Kidney (tissue), 14 donors: ENCODE data around the gene NT5DC3. TPM values are rescaled to one million over a fixed set of nuclear protein-coding genes. Genes with fewer than 3 reads are reported as not detected.

Source experiments
- DNase-seq, 5 donors: peaks; one replicate each; pipeline ENCODE4 v3.0.0-alpha.2; 2013 to 2020
- FAIRE-seq: peaks from 2 replicates; lab custom pipeline; 2012; peaks lifted over from hg19 to GRCh38; lab: Jason Lieb, UNC
- H3K27ac ChIP-seq, 2 donors: one replicate each; pipeline ENCODE4 v1.7.0; 2013; ENCODE audit warnings: low read depth in 2 of 2, low read length in 2 of 2, inconsistent platforms in 1 of 2
- H3K27me3 ChIP-seq: one replicate; pipeline ENCODE4 v1.7.1; 2013; ENCODE audit warnings: low read length, inconsistent platforms; ENCODE audit not compliant: control insufficient read depth, insufficient read depth
- H3K36me3 ChIP-seq, 3 donors: one replicate each; pipeline versions ENCODE4 v1.7.0 to v1.7.1; 2013; ENCODE audit warnings: low read length in 3 of 3, control low read depth in 1 of 3, inconsistent platforms in 1 of 3; ENCODE audit not compliant: insufficient read depth in 3 of 3, control insufficient read depth in 2 of 3
- H3K4me1 ChIP-seq, 3 donors: one replicate each; pipeline versions ENCODE4 v1.7.0 to v1.7.1; 2013; ENCODE audit warnings: low read length in 3 of 3, inconsistent platforms in 1 of 3, low read depth in 1 of 3; ENCODE audit not compliant: control insufficient read depth in 2 of 3, insufficient read depth in 2 of 3
- H3K4me3 ChIP-seq, 3 donors: one replicate each; pipeline versions ENCODE4 v1.7.0 to v1.8.1; 2013; ENCODE audit warnings: low read length in 3 of 3, control low read depth in 1 of 3, inconsistent platforms in 1 of 3
- H3K9ac ChIP-seq, 3 donors: one replicate each; pipeline versions ENCODE4 v1.7.0 to v1.7.1; 2013; ENCODE audit warnings: low read length in 3 of 3, control low read depth in 1 of 3, inconsistent platforms in 1 of 3
- H3K9me3 ChIP-seq, 3 donors: one replicate each; pipeline versions ENCODE4 v1.7.0 to v1.7.1; 2013; ENCODE audit warnings: low read length in 3 of 3, control low read depth in 1 of 3, inconsistent platforms in 1 of 3; ENCODE audit not compliant: control insufficient read depth in 2 of 3, insufficient read depth in 1 of 3
- CTCF ChIP-seq: IDR thresholded peaks from 3 replicates; pipeline ENCODE4 v1.5.1; 2012; ENCODE audit warnings: mild to moderate bottlenecking, moderate library complexity, borderline replicate concordance; ENCODE audit not compliant: insufficient read depth; ENCODE audit errors: extremely low read depth
- intact Hi-C: fragments of 100-400 bp; cut with DNase I; formaldehyde crosslinking; loops from one replicate; pipeline ENCODE4 v1.11.1; 2022
- polyA plus RNA-seq: library from polyadenylated mRNA; stranded (reverse); fragments of 350-450 nt; fragmentation: Illumina TruSeq; extraction: RNeasy Lipid Tissue Mini Kit (QIAGEN cat#74804); gene quantifications from one replicate; pipeline ENCODE4 v1.2.3, GENCODE V29; 2014; ENCODE audit warnings: low read depth, low replicate concordance; ENCODE audit not compliant: insufficient read depth
- total RNA-seq: library from RNA; stranded (reverse); fragmentation: NEBNext Ultra II Directional; extraction: Animal tissue kit (Norgen Biotek cat#: 25700); gene quantifications from one replicate; pipeline ENCODE4 v1.2.1, GENCODE V29; 2021
- donor health status: control.
- donor health status: control.
- donor health status: control.
- donor health status: control.
- donor health status: control.
- donor health status: DM: yes; HTN: yes; CAD: no.
- donor health status: Normal renal cell carcinoma (clear cell type).

Gene NT5DC3
- total and polyA plus RNA-seq, 2 donors from 2014 or later: 1.1 to 7.8 TPM

GRCh38 chr12:103783744-103784664 is 57.0 kb downstream of the NT5DC3 start:
- H3K4me3 ChIP-seq: no peak overlapping the region
- H3K9ac ChIP-seq: no peak overlapping the region
- peak overlapping the region in 1 of 2 donors; percentile 50 for H3K27ac ChIP-seq
- FAIRE-seq (no peak), DNase-seq (peak in 4 of 5 donors; percentile 37 to 56 (median 44))
- no peaks in the 10 kb centered on the region for H3K36me3 ChIP-seq
- peak; percentile 29 for TF ChIP-seq CTCF
- no peaks in the 10 kb centered on the region for H3K9me3 ChIP-seq
- peaks cover 4 to 14% (median 8%) of the 10 kb centered on the region in 3 donors for H3K4me1 ChIP-seq
- intact Hi-C loops: no loop called here
- H3K27me3 ChIP-seq: no peaks in the 10 kb centered on the region

GRCh38 chr12:103782399-103782798 is 58.6 kb downstream of the NT5DC3 start:
- Histone ChIP-seq H3K9me3 (no peaks in the 10 kb centered on the region), H3K27ac (no peak overlapping the region), H3K4me1 (peaks cover 4 to 14% (median 8%) of the 10 kb centered on the region in 3 donors), H3K36me3 (no peaks in the 10 kb centered on the region), H3K27me3 (no peaks in the 10 kb centered on the region), H3K4me3 (no peak overlapping the region), H3K9ac (no peak overlapping the region)
- FAIRE-seq: no peak
- TF ChIP-seq CTCF: no peak
- no peak for DNase-seq
- intact Hi-C loops: no loop called here

- Histone ChIP-seq H3K9me3 (no peaks in the 10 kb centered on the region), H3K27me3 (no peaks in the 10 kb centered on the region), H3K27ac (no peak overlapping the region), H3K4me1 (peaks cover 4 to 14% (median 8%) of the 10 kb centered on the region in 3 donors), H3K9ac (no peak overlapping the region), H3K36me3 (no peaks in the 10 kb centered on the region), H3K4me3 (no peak overlapping the region)
- FAIRE-seq: no peak
- no peak for DNase-seq
- no peak for TF ChIP-seq CTCF
- intact Hi-C loops: no loop called here
These were observed 60.0 kb downstream of the NT5DC3 start for GRCh38 chr12:103780992-103781391.
